ENCODE results near the gene ZEB1.
"Not testable (repeated sequence)": the region's sequence is repeated elsewhere in the genome, so short reads cannot be mapped to it uniquely, and the experiment has no call there.

The ZEB1 gene

GRCh38 chr10:31418481-31418880, 99.5 kb downstream of the ZEB1 start:
- H3K4me3 ChIP-seq (replicated peaks; ENCODE audit: low read depth, low read length): no peak overlapping the region
- no peak for TF ChIP-seq CTCF (IDR thresholded peaks at IDR 0.05; ENCODE audit: low read length, missing control alignments)
- DNase-seq (ENCODE audit: low read depth): no peak

GRCh38 chr10:31419394-31420063, 100.5 kb downstream of the ZEB1 start:
- DNase-seq (ENCODE audit: low read depth): peak; percentile 30
- H3K4me3 ChIP-seq (replicated peaks; ENCODE audit: low read depth, low read length): no peak overlapping the region
- no peak for TF ChIP-seq CTCF (IDR thresholded peaks at IDR 0.05; ENCODE audit: low read length, missing control alignments)

- no peak overlapping the region for H3K4me3 ChIP-seq (replicated peaks; ENCODE audit: low read depth, low read length)
- no peak for TF ChIP-seq CTCF (IDR thresholded peaks at IDR 0.05; ENCODE audit: low read length, missing control alignments)
- no peak for DNase-seq (ENCODE audit: low read depth)
These were observed 102.3 kb downstream of the ZEB1 start for GRCh38 chr10:31421322-31421721.

- TF ChIP-seq CTCF (IDR thresholded peaks at IDR 0.05; ENCODE audit: low read length, missing control alignments): no peak
- no peak overlapping the region for H3K4me3 ChIP-seq (replicated peaks; ENCODE audit: low read depth, low read length)
- DNase-seq (ENCODE audit: low read depth): no peak
These were observed 103.6 kb downstream of the ZEB1 start for GRCh38 chr10:31422634-31423033.

- no peak for DNase-seq (ENCODE audit: low read depth)
- no peak overlapping the region for H3K4me3 ChIP-seq (replicated peaks; ENCODE audit: low read depth, low read length)
- no peak for TF ChIP-seq CTCF (IDR thresholded peaks at IDR 0.05; ENCODE audit: low read length, missing control alignments)
These were observed 105.5 kb downstream of the ZEB1 start for GRCh38 chr10:31424473-31424872.

- DNase-seq (ENCODE audit: low read depth): peak; percentile 92
- peak overlapping the region; percentile 20 for H3K4me3 ChIP-seq (replicated peaks; ENCODE audit: low read depth, low read length)
- TF ChIP-seq CTCF (IDR thresholded peaks at IDR 0.05; ENCODE audit: low read length, missing control alignments): no peak
These were observed 107.4 kb downstream of the ZEB1 start for GRCh38 chr10:31426401-31426800.

GRCh38 chr10:31427334-31427733, 108.3 kb downstream of the ZEB1 start:
- H3K4me3 ChIP-seq (replicated peaks; ENCODE audit: low read depth, low read length): not testable (repeated sequence)
- peak; percentile 63 for DNase-seq (ENCODE audit: low read depth)

- DNase-seq (ENCODE audit: low read depth); H3K4me3 ChIP-seq (replicated peaks; ENCODE audit: low read depth, low read length): not testable (repeated sequence)
These were observed 109.5 kb downstream of the ZEB1 start for GRCh38 chr10:31428499-31428898.

Data from fibroblast of pulmonary artery (primary cell).